Measurements from ENCODE around the gene CYBC1. TPM values are rescaled to one million over a fixed set of nuclear protein-coding genes. Genes with fewer than 3 reads are reported as not detected.

CYBC1 gene
- total and polyA plus RNA-seq, 9 of the 15 experiments (the other 6 are each of a cell fraction or from before 2014, with no cell fraction given) = 1.3 to 71.8 (median 49.9) TPM

DNA sequence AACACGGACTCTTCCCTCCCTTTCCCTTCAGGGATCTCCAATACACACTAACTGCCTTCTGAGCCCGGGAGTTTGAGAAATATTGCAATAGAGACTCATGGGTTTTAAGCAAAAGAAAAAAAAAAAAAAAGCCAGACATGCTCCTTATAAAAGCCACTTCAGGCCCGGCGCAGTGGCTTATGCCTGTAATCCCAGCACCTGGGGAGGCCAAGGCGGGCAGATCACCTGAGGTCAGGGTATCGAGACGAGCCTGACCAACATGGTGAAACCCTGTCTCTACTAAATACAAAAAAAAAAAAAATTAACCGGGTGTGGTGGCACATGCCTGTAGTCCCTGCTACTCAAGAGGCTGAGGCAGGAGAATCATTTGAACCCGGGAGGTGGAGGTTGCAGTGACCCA lies 34.8 kb downstream of the CYBC1 start (continued):
- TF ChIP-seq AFF4 (CRISPR knock-in tag; IDR thresholded peaks at IDR 0.05) = no peak
- TF ChIP-seq SMC3 (conservative IDR thresholded peaks at IDR 0.05; ENCODE audit: insufficient read depth, low read depth, low read length) = no peak
- TF ChIP-seq ZNF507 (tag; conservative IDR thresholded peaks at IDR 0.05) = no peak
- no peak for TF ChIP-seq NEUROD1 (IDR thresholded peaks at IDR 0.05; ENCODE audit: borderline replicate concordance, low read depth, low read length, partially characterized antibody)
- TF ChIP-seq HCFC1 (IDR thresholded peaks at IDR 0.05; ENCODE audit: low read depth, low read length) = no peak
- TF ChIP-seq RERE (CRISPR knock-in tag; IDR thresholded peaks at IDR 0.05; ENCODE audit: borderline replicate concordance) = no peak
- no peak for TF ChIP-seq KDM5B (IDR thresholded peaks at IDR 0.05; ENCODE audit: insufficient replicate concordance, low read depth, low read length)

Data from K562 (cell line).